PFSK-1 (cell line): ENCODE measurements around the gene NEK11.

Experiments used
- FOXP2 ChIP-seq: optimal IDR thresholded peaks from 2 replicates; pipeline ENCODE3; 2011; ENCODE audit warnings: borderline replicate concordance, control low read depth, inconsistent platforms; ENCODE audit not compliant: insufficient read depth; ENCODE audit errors: extremely low read length, extremely low read depth
- POLR2AphosphoS5 ChIP-seq: IDR thresholded peaks from 2 replicates; pipeline ENCODE4 v1.6.1; 2012; ENCODE audit warnings: low read depth, mild to moderate bottlenecking, control low read depth, low read length, moderate library complexity
- REST ChIP-seq, 2 experiments: IDR thresholded peaks; 2 replicates each; pipeline versions ENCODE4 v1.6.1 to v1.8.0; 2011 to 2012; ENCODE audit warnings: low read depth in 2 of 2, low read length in 2 of 2, control low read depth in 1 of 2, inconsistent platforms in 1 of 2, mild to moderate bottlenecking in 1 of 2, moderate library complexity in 1 of 2; ENCODE audit not compliant: insufficient read depth in 1 of 2
- SIN3A ChIP-seq: IDR thresholded peaks from 2 replicates; pipeline ENCODE4 v1.6.1; 2012; ENCODE audit warnings: mild to moderate bottlenecking, low read length, moderate library complexity, borderline replicate concordance; ENCODE audit not compliant: insufficient read depth
- TAF1 ChIP-seq: IDR thresholded peaks from 2 replicates; pipeline ENCODE4 v1.6.1; 2012; ENCODE audit warnings: low read length, control low read depth, borderline replicate concordance; ENCODE audit not compliant: insufficient read depth

NEK11 gene

DNA sequence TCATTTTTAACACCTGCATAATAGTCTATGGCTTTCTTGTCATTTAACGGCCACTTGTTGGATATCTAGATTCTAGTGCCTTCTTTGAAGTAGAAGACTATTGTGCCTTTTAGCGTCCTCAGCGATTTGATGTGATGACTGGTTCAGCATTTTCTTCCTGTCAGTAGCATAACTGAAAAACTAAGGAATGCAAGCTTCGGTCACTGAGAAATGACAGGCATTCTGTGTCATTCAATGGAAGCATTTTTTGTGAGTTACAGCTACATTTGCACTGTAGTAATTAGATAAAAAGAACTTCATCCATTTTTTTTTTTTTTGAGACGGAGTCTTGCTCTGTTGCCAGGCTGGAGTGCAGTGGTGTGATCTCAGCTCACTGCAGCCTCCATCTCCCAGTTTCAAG, 10.3 kb downstream of the NEK11 start:
- TF ChIP-seq REST (IDR thresholded peaks at IDR 0.05; ENCODE audit: insufficient read depth in 1 of 2, low read depth in 2 of 2, low read length in 2 of 2) (no peak), FOXP2 (no peak), SIN3A (no peak), TAF1 (no peak), POLR2AphosphoS5 (no peak)

- TF ChIP-seq FOXP2: no peak
- TF ChIP-seq TAF1: no peak
- no peak for TF ChIP-seq POLR2AphosphoS5
- no peak for TF ChIP-seq REST (IDR thresholded peaks at IDR 0.05; ENCODE audit: insufficient read depth in 1 of 2, low read depth in 2 of 2, low read length in 2 of 2)
- no peak for TF ChIP-seq SIN3A
Measured at GRCh38 chr3:131038326-131038725, 11.6 kb downstream of the NEK11 start.

DNA sequence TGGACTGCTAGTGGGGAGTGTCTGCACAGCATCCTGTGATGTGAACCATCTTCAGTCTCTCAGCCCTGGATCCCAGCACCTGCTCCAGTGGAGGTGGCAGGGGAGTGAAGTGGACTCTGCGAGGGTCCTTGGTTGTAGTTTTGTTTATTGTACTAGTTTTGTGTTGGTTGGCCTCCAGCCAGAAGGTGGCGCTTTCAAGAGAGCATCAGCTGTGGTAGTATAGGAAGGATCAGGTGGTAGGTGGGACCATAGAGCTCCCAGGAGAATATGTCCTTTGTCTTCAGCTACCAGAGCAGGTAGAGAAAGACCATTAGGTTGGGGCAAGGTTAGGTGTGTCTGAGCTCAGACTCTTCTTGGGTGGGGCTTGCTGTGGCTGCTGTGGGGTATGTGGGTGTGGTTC, 20.9 kb downstream of the NEK11 start:
- TF ChIP-seq REST (IDR thresholded peaks at IDR 0.05; ENCODE audit: insufficient read depth in 1 of 2, low read depth in 2 of 2, low read length in 2 of 2) (no peak), SIN3A (no peak), TAF1 (no peak), FOXP2 (no peak), POLR2AphosphoS5 (no peak)

DNA sequence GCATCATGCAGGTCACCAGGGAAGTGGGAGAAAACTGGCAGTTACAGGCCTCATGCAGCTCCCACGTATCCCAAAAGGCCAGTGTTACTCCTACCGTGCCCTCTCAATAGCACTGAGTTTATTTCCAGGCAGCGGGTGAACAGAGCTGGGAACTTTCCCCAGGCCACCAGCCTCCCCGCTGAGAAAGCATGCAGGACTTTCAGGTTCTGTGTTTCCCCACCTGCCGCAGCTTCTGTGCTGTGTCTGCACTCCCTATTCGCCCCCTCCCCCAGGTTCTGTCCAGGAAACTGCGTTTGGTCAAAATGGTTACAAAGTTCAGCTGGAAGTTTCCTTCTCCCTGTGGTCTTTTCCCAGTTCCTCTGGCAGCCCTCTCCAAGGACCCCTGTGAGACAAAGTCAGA, 21.4 kb downstream of the NEK11 start:
- TF ChIP-seq POLR2AphosphoS5 (no peak), REST (IDR thresholded peaks at IDR 0.05; ENCODE audit: insufficient read depth in 1 of 2, low read depth in 2 of 2, low read length in 2 of 2) (no peak), FOXP2 (no peak), TAF1 (no peak), SIN3A (no peak)

DNA sequence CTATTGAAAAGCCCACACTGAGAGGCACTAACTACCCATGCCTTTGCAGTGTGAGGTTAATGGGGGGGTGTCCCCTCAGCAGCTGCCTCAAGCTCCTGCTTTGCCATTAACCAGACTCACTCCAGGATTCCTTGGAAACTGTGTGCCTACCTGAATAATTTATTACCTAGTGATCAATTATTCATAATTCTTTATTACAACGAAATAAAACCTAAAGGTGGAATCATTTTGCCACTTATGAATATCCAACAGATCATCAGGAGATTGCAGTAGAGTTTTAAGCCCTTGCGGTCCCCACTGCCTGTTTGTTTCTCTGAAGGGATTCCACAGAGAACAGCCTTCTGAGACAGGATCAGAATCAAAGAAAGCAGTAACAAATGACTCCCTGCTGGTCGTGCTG, 23.3 kb downstream of the NEK11 start:
- TF ChIP-seq SIN3A (no peak), FOXP2 (no peak), REST (IDR thresholded peaks at IDR 0.05; ENCODE audit: insufficient read depth in 1 of 2, low read depth in 2 of 2, low read length in 2 of 2) (no peak), TAF1 (no peak), POLR2AphosphoS5 (no peak)
